ENCODE results near the gene ASGR1. TPM values are rescaled to one million over a fixed set of nuclear protein-coding genes. Genes with fewer than 3 reads are reported as not detected.

Gene ASGR1
- total RNA-seq, 4 donors from 2014 or later, result 0.81 to 1.8 TPM; not detected in 2

DNA sequence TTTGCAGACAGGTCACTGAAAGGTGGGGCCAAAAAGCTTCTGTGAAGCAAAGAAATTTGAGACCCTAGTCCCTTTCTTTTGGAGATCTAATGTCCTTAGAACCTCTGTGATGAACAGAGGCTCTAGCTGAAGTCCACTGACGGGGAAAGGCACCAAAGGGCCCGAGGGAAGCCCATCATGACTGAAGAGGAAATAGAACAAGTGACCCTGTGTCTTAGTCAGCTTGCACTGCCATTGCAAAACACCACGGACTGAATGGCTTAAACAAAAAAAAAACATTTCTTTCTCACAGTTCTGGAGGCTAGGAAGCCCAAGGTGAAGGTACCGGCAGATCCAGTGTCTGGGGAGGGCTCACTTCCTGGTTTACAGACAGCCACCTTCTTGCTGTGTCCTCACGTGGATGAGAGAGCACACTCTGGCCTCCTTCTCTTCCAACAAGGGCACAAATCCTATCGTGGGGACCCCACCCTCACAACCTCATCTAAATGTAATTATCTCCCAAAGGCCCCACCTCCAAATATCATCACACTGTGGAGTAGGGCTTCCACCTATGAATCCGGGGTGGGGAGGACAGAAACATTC, 40.3 kb downstream of the ASGR1 start:
- Histone ChIP-seq H3K27ac (no peak overlapping the region), H3K4me3 (no peak overlapping the region), H3K9me3 (no peaks in the 10 kb centered on the region), H3K36me3 (no peaks in the 10 kb centered on the region), H3K27me3 (peaks cover 19 to 25% (median 23%) of the 10 kb centered on the region in 3 donors), H3K4me1 (no peaks in the 10 kb centered on the region)
- intact Hi-C loops (cut with DNase I; ENCODE audit: low total_unique reads) (no loop called here), in situ Hi-C loops (cut with MboI; ENCODE audit: low sequenced_read_pairs in 4 of 4) (loop anchor here in 3 of 4 donors (5.0 kb wide), 1 partner anchor 87 kb away; no protein-coding TSS in a partner anchor)
- ATAC-seq (no peak), DNase-seq (no peak)
- TF ChIP-seq, protein P1, sequence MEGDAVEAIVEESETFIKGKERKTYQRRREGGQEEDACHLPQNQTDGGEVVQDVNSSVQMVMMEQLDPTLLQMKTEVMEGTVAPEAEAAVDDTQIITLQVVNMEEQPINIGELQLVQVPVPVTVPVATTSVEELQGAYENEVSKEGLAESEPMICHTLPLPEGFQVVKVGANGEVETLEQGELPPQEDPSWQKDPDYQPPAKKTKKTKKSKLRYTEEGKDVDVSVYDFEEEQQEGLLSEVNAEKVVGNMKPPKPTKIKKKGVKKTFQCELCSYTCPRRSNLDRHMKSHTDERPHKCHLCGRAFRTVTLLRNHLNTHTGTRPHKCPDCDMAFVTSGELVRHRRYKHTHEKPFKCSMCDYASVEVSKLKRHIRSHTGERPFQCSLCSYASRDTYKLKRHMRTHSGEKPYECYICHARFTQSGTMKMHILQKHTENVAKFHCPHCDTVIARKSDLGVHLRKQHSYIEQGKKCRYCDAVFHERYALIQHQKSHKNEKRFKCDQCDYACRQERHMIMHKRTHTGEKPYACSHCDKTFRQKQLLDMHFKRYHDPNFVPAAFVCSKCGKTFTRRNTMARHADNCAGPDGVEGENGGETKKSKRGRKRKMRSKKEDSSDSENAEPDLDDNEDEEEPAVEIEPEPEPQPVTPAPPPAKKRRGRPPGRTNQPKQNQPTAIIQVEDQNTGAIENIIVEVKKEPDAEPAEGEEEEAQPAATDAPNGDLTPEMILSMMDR (IDR thresholded peaks at IDR 0.05 in 4 of 5, conservative IDR thresholded peaks at IDR 0.05 in 1 of 5), result no peak
- no peak for TF ChIP-seq POLR2A (IDR thresholded peaks at IDR 0.05)

DNA sequence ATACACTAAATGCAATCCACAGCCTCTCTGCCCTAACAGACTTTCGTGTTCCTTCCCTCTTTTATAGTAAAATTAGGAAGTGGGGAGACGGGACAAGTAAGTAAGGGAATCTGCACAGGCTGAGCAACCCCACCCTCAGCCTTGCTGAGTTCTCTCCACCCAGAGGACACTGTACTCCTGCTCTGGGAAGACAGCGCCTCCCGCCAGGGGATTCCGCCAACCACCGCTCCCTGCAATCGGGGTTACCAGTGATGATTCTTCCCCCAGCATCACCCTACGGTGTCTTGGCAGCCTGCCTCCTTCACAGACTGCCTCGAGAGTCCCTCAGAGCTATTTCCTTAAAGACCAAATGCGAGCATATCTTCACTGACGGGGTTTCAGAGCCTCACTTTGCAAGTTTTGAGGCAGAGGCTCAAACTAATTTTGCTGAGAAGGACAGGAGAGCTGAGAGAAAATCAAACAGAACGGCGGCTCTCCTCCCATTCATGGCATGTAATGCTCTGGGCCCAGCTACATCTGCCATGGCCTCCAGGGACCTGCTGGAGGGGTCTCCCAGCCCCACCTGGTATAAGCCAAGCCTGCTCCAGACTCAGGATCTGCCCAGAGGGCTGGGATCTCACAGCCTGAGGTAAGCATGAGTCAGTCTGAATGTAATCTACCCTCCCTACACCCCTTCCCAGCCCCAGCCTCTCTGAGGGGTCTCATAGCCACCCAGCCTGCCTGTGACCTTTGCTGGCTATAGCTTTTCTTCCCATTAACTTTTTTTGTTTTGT, 41.8 kb downstream of the ASGR1 start:
- peak in 1 of 2 donors; percentile 10 for DNase-seq
- peaks cover 15 to 18% (median 15%) of the 10 kb centered on the region in 3 donors for H3K27me3 ChIP-seq
- no peaks in the 10 kb centered on the region for H3K4me1 ChIP-seq
- H3K4me3 ChIP-seq, result no peak overlapping the region
- H3K27ac ChIP-seq, result no peak overlapping the region
- no peak for ATAC-seq
- no peaks in the 10 kb centered on the region for H3K9me3 ChIP-seq
- TF ChIP-seq POLR2A (IDR thresholded peaks at IDR 0.05), result no peak
- TF ChIP-seq, protein P1 (IDR thresholded peaks at IDR 0.05 in 4 of 5, conservative IDR thresholded peaks at IDR 0.05 in 1 of 5), result no peak
- intact Hi-C loops (cut with DNase I; ENCODE audit: low total_unique reads), result loop anchor here (2.0 kb wide), 1 partner anchor 93 kb away; the partner anchor contains the start of gene SLC16A11
- no peaks in the 10 kb centered on the region for H3K36me3 ChIP-seq
- in situ Hi-C loops (cut with MboI; ENCODE audit: low sequenced_read_pairs in 4 of 4), result loop anchor here in 3 of 4 donors (5.0 kb wide), 1 partner anchor 85 kb away; no protein-coding TSS in a partner anchor

DNA sequence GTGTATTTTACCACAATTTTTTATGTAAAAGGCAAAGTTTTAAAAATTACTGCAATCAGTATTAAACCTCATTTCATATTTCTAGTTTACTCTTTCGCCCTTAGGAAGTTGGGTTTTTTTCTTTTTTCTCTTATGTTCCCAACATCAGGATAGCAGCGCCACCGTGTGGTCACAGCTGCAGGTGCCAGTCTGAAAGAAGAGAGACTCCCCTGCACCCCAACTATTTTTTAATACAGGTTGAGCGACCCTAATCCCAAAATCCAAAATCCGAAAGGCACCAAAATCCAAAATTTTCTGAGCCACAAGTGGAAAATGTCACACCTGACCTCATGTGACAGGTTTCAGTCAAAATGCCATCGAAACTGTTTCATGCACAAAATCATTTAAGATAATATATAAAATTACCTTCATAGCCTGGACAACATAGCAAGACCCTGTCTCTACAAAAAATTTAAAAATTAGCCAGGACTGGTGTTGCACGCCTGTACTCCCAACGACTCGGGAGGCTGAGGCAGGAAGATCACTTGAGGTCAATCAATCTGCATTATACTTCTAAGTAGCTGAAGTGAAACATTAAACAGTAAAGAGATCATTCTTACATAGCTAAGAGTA, 42.8 kb downstream of the ASGR1 start:
- no peaks in the 10 kb centered on the region for H3K9me3 ChIP-seq
- no peaks in the 10 kb centered on the region for H3K36me3 ChIP-seq
- intact Hi-C loops (cut with DNase I; ENCODE audit: low total_unique reads), result loop anchor here (1.0 to 2.0 kb wide), 2 partner anchors 84 to 92 kb away; partner anchors contain the start of gene SLC16A11
- H3K27me3 ChIP-seq, result peaks cover 15% of the 10 kb centered on the region in 3 donors
- in situ Hi-C loops (cut with MboI; ENCODE audit: low sequenced_read_pairs in 4 of 4), result loop anchor here in 3 of 4 donors (5.0 kb wide), 1 partner anchor 84 kb away; no protein-coding TSS in a partner anchor
- DNase-seq, result peak; percentile 8 to 38
- H3K4me3 ChIP-seq, result no peak overlapping the region
- no peak overlapping the region for H3K27ac ChIP-seq
- ATAC-seq, result no peak
- no peaks in the 10 kb centered on the region for H3K4me1 ChIP-seq
- TF ChIP-seq, protein P1 (IDR thresholded peaks at IDR 0.05 in 4 of 5, conservative IDR thresholded peaks at IDR 0.05 in 1 of 5), result peak; percentile 74 to 88 (median 84)
- no peak for TF ChIP-seq POLR2A (IDR thresholded peaks at IDR 0.05)

DNA sequence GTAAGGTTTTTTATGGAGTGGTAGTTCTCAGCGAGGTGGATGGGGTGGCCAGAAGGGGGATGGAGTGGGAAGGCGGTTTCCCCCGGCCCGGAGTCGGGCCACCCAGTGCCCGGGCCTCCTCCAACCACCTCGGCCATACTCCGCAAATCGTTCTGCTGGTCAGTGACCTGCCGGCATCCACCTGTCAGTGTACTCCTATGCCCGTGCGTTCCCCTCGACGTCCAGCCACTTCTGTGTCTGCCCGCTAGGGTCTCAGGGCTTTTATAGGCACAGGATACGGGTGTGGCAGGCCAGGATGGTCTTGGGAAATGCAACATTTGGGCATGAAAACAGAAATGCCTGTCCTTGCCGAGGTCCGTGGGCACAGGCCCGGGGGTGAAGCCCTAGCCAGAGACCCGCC, 45.3 kb downstream of the ASGR1 start:
- H3K27ac ChIP-seq, result no peak overlapping the region

More for the DNA sequence above, 45.3 kb downstream of the ASGR1 start:
- Histone ChIP-seq H3K9me3 (no peaks in the 10 kb centered on the region), H3K27me3 (peaks cover 10 to 17% (median 13%) of the 10 kb centered on the region in 3 donors), H3K4me3 (no peak overlapping the region), H3K4me1 (no peaks in the 10 kb centered on the region), H3K36me3 (no peaks in the 10 kb centered on the region)
- DNase-seq (no peak), ATAC-seq (no peak)
- TF ChIP-seq, protein P1 (IDR thresholded peaks at IDR 0.05 in 4 of 5, conservative IDR thresholded peaks at IDR 0.05 in 1 of 5), result peak in 1 of 5 experiments; percentile 6
- TF ChIP-seq POLR2A (IDR thresholded peaks at IDR 0.05), result no peak
- intact Hi-C loops (cut with DNase I; ENCODE audit: low total_unique reads), result no loop called here
- in situ Hi-C loops (cut with MboI; ENCODE audit: low sequenced_read_pairs in 4 of 4), result loop anchor here in 1 of 4 donors (5.0 kb wide), 1 partner anchor 82 kb away; no protein-coding TSS in a partner anchor

All from gastrocnemius medialis (tissue), 4 donors.